Loucy (cell line): ENCODE measurements around the gene FN3KRP.

Experiments
- H2AFZ ChIP-seq: fragments of 200-600 bp; sonication (generic); 2 replicates; pipeline ENCODE4 v1.6.0; 2016; ENCODE audit warnings: antibody characterized with exemption, mild to moderate bottlenecking, low read length, moderate library complexity
- H3F3A ChIP-seq: fragments of 200-600 bp; 2 replicates; pipeline ENCODE4 v1.6.0; 2016; ENCODE audit warnings: antibody characterized with exemption, low read depth, mild to moderate bottlenecking
- H3K27me3 ChIP-seq: fragments of 200-600 bp; sonication (generic); 2 replicates; pipeline ENCODE4 v1.6.1; 2014; ENCODE audit warnings: low read length, mild to moderate bottlenecking; ENCODE audit not compliant: insufficient read depth, poor library complexity, severe bottlenecking
- H3K36me3 ChIP-seq: fragments of 200-600 bp; sonication (generic); 2 replicates; pipeline ENCODE4 v1.6.1; 2016; ENCODE audit warnings: low read length; ENCODE audit not compliant: insufficient read depth
- H3K4me1 ChIP-seq: fragments of 200-600 bp; sonication (generic); 2 replicates; pipeline ENCODE4 v1.5.1; 2014; ENCODE audit warnings: low read length, mild to moderate bottlenecking; ENCODE audit not compliant: insufficient read depth, poor library complexity, severe bottlenecking
- H3K4me2 ChIP-seq: fragments of 200-600 bp; sonication (generic); 2 replicates; pipeline ENCODE4 v1.6.0; 2014; ENCODE audit warnings: antibody characterized with exemption, low read length, low read depth, mild to moderate bottlenecking; ENCODE audit not compliant: poor library complexity, severe bottlenecking
- H3K4me3 ChIP-seq: fragments of 200-600 bp; sonication (generic); 2 replicates; pipeline ENCODE4 v1.5.1; 2014; ENCODE audit warnings: low read length, mild to moderate bottlenecking, mixed read lengths; ENCODE audit not compliant: poor library complexity, severe bottlenecking
- H3K79me2 ChIP-seq: fragments of 200-600 bp; sonication (generic); 2 replicates; pipeline ENCODE4 v1.6.1; 2014; ENCODE audit warnings: low read length; ENCODE audit not compliant: insufficient read depth
- H3K9ac ChIP-seq: fragments of 200-600 bp; sonication (generic); 2 replicates; pipeline ENCODE4 v1.6.0; 2014; ENCODE audit warnings: mild to moderate bottlenecking, low read depth, low read length, moderate library complexity; ENCODE audit not compliant: poor library complexity, severe bottlenecking
- H3K9me2 ChIP-seq: fragments of 200-600 bp; sonication (generic); replicated peaks from 2 replicates; pipeline ENCODE4 v1.6.1; 2016; ENCODE audit warnings: low read depth, low read length, mixed read lengths
- H3K9me3 ChIP-seq: fragments of 200-600 bp; sonication (generic); 2 replicates; pipeline ENCODE4 v1.6.1; 2014; ENCODE audit warnings: mild to moderate bottlenecking, antibody characterized with exemption, low read length, low read depth; ENCODE audit not compliant: insufficient read depth
- H4K20me1 ChIP-seq: fragments of 200-600 bp; sonication (generic); 2 replicates; pipeline ENCODE4 v1.6.0; 2014; ENCODE audit warnings: antibody characterized with exemption, low read length, mild to moderate bottlenecking; ENCODE audit not compliant: insufficient read depth, poor library complexity, severe bottlenecking
- EZH2phosphoT487 ChIP-seq: fragments of 200-600 bp; IDR thresholded peaks from 2 replicates; pipeline ENCODE4 v1.6.1; 2018; ENCODE audit warnings: antibody characterized with exemption, mild to moderate bottlenecking, moderate library complexity, borderline replicate concordance
- TF ChIP-seq, protein P1 (sequence below): fragments of 200-600 bp; sonication (generic); conservative IDR thresholded peaks from 2 replicates; pipeline ENCODE4 v1.5.1; 2014; ENCODE audit warnings: mild to moderate bottlenecking, antibody characterized with exemption, low read length

Gene FN3KRP

DNA sequence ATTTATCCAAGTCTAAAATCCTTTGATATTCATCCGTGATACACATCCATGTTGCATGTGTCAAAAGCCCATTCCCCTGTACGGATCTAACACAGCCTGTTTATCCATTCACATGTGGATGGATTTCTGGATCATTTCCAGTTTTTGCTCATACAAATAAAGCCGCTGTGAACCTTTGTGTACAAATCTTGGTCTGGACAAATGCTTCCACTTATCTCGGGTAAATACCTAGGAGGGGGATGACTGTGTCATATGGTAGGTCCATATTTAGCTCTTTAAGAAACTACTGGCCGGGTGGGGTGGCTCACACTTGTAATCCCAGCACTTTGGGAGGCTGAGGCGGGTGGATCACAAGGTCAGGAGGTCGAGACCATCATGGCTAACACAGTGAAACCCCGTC, 29.0 kb downstream of the FN3KRP start:
- no peaks in the 10 kb centered on the region for H4K20me1 ChIP-seq
- peaks cover 3% of the 10 kb centered on the region; the same call in 1 of the 2 replicates for H3K9me3 ChIP-seq
- no peaks in the 10 kb centered on the region for H3K79me2 ChIP-seq
- H3K9me2 ChIP-seq, result no peaks in the 10 kb centered on the region
- H3F3A ChIP-seq, result peaks cover 5% of the 10 kb centered on the region; the same call in 1 of the 2 replicates
- no peak overlapping the region for H3K4me2 ChIP-seq
- H3K4me3 ChIP-seq, result no peak overlapping the region
- H3K9ac ChIP-seq, result no peak overlapping the region
- no peaks in the 10 kb centered on the region for H3K4me1 ChIP-seq
- TF ChIP-seq, protein P1, sequence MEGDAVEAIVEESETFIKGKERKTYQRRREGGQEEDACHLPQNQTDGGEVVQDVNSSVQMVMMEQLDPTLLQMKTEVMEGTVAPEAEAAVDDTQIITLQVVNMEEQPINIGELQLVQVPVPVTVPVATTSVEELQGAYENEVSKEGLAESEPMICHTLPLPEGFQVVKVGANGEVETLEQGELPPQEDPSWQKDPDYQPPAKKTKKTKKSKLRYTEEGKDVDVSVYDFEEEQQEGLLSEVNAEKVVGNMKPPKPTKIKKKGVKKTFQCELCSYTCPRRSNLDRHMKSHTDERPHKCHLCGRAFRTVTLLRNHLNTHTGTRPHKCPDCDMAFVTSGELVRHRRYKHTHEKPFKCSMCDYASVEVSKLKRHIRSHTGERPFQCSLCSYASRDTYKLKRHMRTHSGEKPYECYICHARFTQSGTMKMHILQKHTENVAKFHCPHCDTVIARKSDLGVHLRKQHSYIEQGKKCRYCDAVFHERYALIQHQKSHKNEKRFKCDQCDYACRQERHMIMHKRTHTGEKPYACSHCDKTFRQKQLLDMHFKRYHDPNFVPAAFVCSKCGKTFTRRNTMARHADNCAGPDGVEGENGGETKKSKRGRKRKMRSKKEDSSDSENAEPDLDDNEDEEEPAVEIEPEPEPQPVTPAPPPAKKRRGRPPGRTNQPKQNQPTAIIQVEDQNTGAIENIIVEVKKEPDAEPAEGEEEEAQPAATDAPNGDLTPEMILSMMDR, result no peak
- TF ChIP-seq EZH2phosphoT487, result no peak
- H3K36me3 ChIP-seq, result no peaks in the 10 kb centered on the region
- H2AFZ ChIP-seq, result no peak overlapping the region
- H3K27me3 ChIP-seq, result no peaks in the 10 kb centered on the region

DNA sequence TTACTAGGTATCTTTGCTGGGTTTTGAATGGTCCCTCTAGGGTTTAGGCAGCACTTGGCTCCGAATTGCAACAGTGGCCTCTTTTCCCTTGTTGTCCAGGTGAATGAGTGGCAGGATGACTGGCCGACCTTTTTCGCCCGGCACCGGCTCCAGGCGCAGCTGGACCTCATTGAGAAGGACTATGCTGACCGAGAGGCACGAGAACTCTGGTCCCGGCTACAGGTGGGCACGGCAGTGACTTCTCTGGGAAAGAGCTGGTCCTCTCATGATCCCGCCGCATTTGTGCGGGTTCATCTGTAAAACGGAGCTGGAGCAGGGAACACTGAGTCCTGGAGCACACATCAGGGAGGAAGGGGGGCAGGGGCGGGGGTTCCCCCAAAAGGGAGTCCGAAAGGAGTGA, 32.2 kb downstream of the FN3KRP start:
- Histone ChIP-seq H3K4me2 (no peak overlapping the region), H3K4me1 (peaks cover 10% of the 10 kb centered on the region), H3F3A (peaks cover 5% of the 10 kb centered on the region; the same call in 1 of the 2 replicates), H3K9ac (no peak overlapping the region), H3K4me3 (no peak overlapping the region), H3K36me3 (no peaks in the 10 kb centered on the region), H3K27me3 (no peaks in the 10 kb centered on the region), H2AFZ (no peak overlapping the region), H3K9me3 (no peaks in the 10 kb centered on the region; the same call in 1 of the 2 replicates), H3K79me2 (peaks cover 15% of the 10 kb centered on the region), H3K9me2 (no peaks in the 10 kb centered on the region), H4K20me1 (peaks cover 14% of the 10 kb centered on the region)
- no peak for TF ChIP-seq EZH2phosphoT487
- TF ChIP-seq, protein P1, result no peak

DNA sequence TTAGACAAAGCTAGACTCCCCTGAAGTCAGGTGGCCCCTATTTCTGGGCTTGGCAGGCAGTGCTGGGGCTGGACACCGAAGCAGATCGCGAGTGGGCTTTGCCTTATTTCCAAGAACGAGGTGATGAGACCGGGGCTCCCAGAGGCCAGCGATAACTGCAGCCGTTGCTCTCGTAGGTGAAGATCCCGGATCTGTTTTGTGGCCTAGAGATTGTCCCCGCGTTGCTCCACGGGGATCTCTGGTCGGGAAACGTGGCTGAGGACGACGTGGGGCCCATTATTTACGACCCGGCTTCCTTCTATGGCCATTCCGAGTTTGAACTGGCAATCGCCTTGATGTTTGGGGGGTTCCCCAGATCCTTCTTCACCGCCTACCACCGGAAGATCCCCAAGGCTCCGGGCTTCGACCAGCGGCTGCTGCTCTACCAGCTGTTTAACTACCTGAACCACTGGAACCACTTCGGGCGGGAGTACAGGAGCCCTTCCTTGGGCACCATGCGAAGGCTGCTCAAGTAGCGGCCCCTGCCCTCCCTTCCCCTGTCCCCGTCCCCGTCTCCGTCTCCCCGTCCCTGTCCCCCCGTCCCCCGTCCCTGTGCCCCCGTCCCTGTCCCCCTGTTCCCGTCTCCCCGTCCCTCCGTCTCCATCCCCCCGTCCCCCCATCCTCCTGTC, 33.9 kb downstream of the FN3KRP start:
- Histone ChIP-seq H3K79me2 (peaks cover 29% of the 10 kb centered on the region), H3K9me2 (no peaks in the 10 kb centered on the region), H3K36me3 (no peaks in the 10 kb centered on the region), H3K4me2 (no peak overlapping the region), H2AFZ (no peak overlapping the region), H3F3A (peaks cover 5% of the 10 kb centered on the region; the same call in 1 of the 2 replicates), H3K9ac (no peak overlapping the region), H3K4me1 (peaks cover 24% of the 10 kb centered on the region), H3K4me3 (no peak overlapping the region), H3K9me3 (no peaks in the 10 kb centered on the region), H3K27me3 (no peaks in the 10 kb centered on the region), H4K20me1 (peaks cover 17% of the 10 kb centered on the region)
- TF ChIP-seq, protein P1, result no peak
- no peak for TF ChIP-seq EZH2phosphoT487
